ENCODE results near the gene KIF2A. TPM values are rescaled to one million over a fixed set of nuclear protein-coding genes. Genes with fewer than 3 reads are reported as not detected.

KIF2A gene
- total and polyA plus RNA-seq, 4 donors: 3.8 to 17.5 (median 6.8) TPM

DNA sequence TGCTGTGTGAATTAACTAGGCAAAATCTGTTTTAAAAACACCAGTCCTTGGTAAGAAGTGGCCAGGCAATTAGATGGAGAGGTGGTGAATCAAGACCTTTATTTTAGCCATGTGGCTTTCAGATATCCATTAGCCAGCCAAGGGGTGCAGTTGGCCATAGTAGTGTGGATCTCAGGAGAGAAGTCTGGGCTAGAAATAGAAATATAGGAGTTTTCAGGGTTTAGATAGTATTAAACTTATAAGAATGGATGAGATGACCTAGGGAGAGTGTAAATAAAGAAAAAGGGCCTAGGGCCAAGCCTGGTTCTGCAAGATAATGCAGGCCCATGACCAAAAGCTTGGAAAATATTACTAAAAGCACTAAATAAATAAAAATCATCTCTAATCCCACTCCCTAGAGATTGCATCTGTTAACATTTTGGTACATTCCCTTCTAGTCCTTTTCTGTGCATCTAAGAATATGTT, 40.3 kb upstream of the KIF2A start (continued):
- TF ChIP-seq, protein P1, sequence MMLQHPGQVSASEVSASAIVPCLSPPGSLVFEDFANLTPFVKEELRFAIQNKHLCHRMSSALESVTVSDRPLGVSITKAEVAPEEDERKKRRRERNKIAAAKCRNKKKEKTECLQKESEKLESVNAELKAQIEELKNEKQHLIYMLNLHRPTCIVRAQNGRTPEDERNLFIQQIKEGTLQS (IDR thresholded peaks at IDR 0.05): no peak

DNA sequence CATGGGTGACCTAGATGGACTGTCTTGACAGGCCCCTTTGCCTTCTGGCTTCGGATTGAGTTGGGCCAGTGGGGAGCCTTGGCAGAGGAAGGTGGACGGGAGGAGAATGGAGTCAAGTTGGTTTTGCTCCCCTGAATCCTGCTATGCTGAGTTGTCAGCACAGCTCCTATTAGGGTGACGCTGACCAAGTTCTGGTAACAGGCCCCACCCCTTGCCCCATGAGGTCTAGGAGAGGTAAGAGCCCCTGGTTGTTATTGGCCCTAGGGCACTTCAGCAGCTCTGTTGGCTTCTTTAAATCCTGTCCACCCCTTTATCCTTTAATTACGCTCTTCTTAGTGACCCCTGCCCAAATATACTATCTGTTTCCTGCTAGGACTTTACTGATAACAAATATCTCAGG, 39.4 kb upstream of the KIF2A start:
- no peak overlapping the region for H3K4me3 ChIP-seq (ENCODE audit: low read depth in 1 of 3, low read length in 3 of 3)
- H3K27ac ChIP-seq (ENCODE audit: low read depth in 1 of 2, low read length in 2 of 2): no peak overlapping the region
- H3K27me3 ChIP-seq (ENCODE audit: control insufficient read depth in 4 of 4, insufficient read depth in 4 of 4, low read length in 3 of 4): no peaks in the 10 kb centered on the region
- H3K36me3 ChIP-seq (ENCODE audit: control insufficient read depth in 4 of 4, insufficient read depth in 3 of 4, low read depth in 1 of 4, low read length in 3 of 4): no peaks in the 10 kb centered on the region
- no peak for TF ChIP-seq FOXA2 (IDR thresholded peaks at IDR 0.05)
- TF ChIP-seq, protein P2, sequence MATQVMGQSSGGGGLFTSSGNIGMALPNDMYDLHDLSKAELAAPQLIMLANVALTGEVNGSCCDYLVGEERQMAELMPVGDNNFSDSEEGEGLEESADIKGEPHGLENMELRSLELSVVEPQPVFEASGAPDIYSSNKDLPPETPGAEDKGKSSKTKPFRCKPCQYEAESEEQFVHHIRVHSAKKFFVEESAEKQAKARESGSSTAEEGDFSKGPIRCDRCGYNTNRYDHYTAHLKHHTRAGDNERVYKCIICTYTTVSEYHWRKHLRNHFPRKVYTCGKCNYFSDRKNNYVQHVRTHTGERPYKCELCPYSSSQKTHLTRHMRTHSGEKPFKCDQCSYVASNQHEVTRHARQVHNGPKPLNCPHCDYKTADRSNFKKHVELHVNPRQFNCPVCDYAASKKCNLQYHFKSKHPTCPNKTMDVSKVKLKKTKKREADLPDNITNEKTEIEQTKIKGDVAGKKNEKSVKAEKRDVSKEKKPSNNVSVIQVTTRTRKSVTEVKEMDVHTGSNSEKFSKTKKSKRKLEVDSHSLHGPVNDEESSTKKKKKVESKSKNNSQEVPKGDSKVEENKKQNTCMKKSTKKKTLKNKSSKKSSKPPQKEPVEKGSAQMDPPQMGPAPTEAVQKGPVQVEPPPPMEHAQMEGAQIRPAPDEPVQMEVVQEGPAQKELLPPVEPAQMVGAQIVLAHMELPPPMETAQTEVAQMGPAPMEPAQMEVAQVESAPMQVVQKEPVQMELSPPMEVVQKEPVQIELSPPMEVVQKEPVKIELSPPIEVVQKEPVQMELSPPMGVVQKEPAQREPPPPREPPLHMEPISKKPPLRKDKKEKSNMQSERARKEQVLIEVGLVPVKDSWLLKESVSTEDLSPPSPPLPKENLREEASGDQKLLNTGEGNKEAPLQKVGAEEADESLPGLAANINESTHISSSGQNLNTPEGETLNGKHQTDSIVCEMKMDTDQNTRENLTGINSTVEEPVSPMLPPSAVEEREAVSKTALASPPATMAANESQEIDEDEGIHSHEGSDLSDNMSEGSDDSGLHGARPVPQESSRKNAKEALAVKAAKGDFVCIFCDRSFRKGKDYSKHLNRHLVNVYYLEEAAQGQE (IDR thresholded peaks at IDR 0.05): no peak
- TF ChIP-seq EGR1 (IDR thresholded peaks at IDR 0.05; ENCODE audit: low read depth in 2 of 2): no peak
- TF ChIP-seq, protein P3, sequence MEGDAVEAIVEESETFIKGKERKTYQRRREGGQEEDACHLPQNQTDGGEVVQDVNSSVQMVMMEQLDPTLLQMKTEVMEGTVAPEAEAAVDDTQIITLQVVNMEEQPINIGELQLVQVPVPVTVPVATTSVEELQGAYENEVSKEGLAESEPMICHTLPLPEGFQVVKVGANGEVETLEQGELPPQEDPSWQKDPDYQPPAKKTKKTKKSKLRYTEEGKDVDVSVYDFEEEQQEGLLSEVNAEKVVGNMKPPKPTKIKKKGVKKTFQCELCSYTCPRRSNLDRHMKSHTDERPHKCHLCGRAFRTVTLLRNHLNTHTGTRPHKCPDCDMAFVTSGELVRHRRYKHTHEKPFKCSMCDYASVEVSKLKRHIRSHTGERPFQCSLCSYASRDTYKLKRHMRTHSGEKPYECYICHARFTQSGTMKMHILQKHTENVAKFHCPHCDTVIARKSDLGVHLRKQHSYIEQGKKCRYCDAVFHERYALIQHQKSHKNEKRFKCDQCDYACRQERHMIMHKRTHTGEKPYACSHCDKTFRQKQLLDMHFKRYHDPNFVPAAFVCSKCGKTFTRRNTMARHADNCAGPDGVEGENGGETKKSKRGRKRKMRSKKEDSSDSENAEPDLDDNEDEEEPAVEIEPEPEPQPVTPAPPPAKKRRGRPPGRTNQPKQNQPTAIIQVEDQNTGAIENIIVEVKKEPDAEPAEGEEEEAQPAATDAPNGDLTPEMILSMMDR (IDR thresholded peaks at IDR 0.05; ENCODE audit: low read depth, low read length, missing input control): no peak
- TF ChIP-seq RAD21 (IDR thresholded peaks at IDR 0.05): no peak
- TF ChIP-seq TAF1 (conservative IDR thresholded peaks at IDR 0.05): no peak
- no peak for TF ChIP-seq GABPA (IDR thresholded peaks at IDR 0.05 in 1 of 2, conservative IDR thresholded peaks at IDR 0.05 in 1 of 2)
- no peak for TF ChIP-seq FOXA1 (IDR thresholded peaks at IDR 0.05)
- no peak for TF ChIP-seq NR2F2 (IDR thresholded peaks at IDR 0.05)
- TF ChIP-seq YY1 (IDR thresholded peaks at IDR 0.05): no peak
- no peak overlapping the region for H3K9ac ChIP-seq (ENCODE audit: low read depth in 1 of 2, low read length in 2 of 2)
- 94% methylated on average over 4 of the region's 4 CpGs for WGBS
- H3K4me1 ChIP-seq (ENCODE audit: control insufficient read depth in 4 of 4, insufficient read depth in 4 of 4, low read length in 3 of 4): no peaks in the 10 kb centered on the region
- DNase-seq (ENCODE audit: low spot score): no peak
- H3K9me3 ChIP-seq (ENCODE audit: control insufficient read depth in 4 of 4, low read length in 3 of 4): no peaks in the 10 kb centered on the region

DNA sequence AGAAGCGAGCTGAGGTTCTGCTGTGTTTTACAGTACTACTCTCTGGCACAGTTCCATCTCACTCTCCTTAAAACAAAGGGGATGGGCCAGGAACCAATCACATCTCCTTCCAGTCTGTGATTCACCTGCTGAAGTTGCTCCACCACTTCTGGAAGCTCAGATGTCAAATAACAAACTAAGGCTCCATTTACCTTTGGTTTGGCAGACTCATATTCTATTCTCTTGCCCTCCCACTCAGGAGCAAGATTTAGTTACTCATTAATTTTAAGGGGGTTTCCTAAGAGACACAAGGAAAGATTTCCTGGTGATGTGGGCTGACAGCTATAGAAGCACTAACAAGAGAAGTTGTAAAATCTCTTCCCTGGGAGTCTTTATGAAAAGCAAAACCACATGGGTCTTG, 37.8 kb upstream of the KIF2A start:
- TF ChIP-seq HNF4A (conservative IDR thresholded peaks at IDR 0.05) (no peak), TAF1 (conservative IDR thresholded peaks at IDR 0.05) (no peak), JUND (IDR thresholded peaks at IDR 0.05) (no peak), RAD21 (IDR thresholded peaks at IDR 0.05) (no peak)
- TF ChIP-seq, protein P2 (IDR thresholded peaks at IDR 0.05): no peak
- 80% methylated on average over 1 of the region's 1 CpG for WGBS
- Histone ChIP-seq H3K27ac (ENCODE audit: low read depth in 1 of 2, low read length in 2 of 2) (no peak overlapping the region), H3K36me3 (ENCODE audit: control insufficient read depth in 4 of 4, insufficient read depth in 3 of 4, low read depth in 1 of 4, low read length in 3 of 4) (no peaks in the 10 kb centered on the region), H3K27me3 (ENCODE audit: control insufficient read depth in 4 of 4, insufficient read depth in 4 of 4, low read length in 3 of 4) (no peaks in the 10 kb centered on the region), H3K9me3 (ENCODE audit: control insufficient read depth in 4 of 4, low read length in 3 of 4) (no peaks in the 10 kb centered on the region), H3K4me1 (ENCODE audit: control insufficient read depth in 4 of 4, insufficient read depth in 4 of 4, low read length in 3 of 4) (no peaks in the 10 kb centered on the region), H3K4me3 (ENCODE audit: low read depth in 1 of 3, low read length in 3 of 3) (no peak overlapping the region), H3K9ac (ENCODE audit: low read depth in 1 of 2, low read length in 2 of 2) (no peak overlapping the region)
- DNase-seq (ENCODE audit: low spot score): no peak

Measured in liver (tissue), 9 donors.